HG03558 (cell line): ENCODE measurements around the gene ATP2C1.
"Not testable (repeated sequence)": the region's sequence is repeated elsewhere in the genome, so short reads cannot be mapped to it uniquely, and the experiment has no call there.

ENCODE experiments used
- ATAC-seq: cut with Tn5 transposase; IDR thresholded peaks from one replicate; pipeline ENCODE4 v1.9.1; 2021; ENCODE audit warnings: moderate number of reproducible peaks; ENCODE audit not compliant: unreplicated experiment; ENCODE audit errors: extremely low read depth

ATP2C1 gene, protein sequence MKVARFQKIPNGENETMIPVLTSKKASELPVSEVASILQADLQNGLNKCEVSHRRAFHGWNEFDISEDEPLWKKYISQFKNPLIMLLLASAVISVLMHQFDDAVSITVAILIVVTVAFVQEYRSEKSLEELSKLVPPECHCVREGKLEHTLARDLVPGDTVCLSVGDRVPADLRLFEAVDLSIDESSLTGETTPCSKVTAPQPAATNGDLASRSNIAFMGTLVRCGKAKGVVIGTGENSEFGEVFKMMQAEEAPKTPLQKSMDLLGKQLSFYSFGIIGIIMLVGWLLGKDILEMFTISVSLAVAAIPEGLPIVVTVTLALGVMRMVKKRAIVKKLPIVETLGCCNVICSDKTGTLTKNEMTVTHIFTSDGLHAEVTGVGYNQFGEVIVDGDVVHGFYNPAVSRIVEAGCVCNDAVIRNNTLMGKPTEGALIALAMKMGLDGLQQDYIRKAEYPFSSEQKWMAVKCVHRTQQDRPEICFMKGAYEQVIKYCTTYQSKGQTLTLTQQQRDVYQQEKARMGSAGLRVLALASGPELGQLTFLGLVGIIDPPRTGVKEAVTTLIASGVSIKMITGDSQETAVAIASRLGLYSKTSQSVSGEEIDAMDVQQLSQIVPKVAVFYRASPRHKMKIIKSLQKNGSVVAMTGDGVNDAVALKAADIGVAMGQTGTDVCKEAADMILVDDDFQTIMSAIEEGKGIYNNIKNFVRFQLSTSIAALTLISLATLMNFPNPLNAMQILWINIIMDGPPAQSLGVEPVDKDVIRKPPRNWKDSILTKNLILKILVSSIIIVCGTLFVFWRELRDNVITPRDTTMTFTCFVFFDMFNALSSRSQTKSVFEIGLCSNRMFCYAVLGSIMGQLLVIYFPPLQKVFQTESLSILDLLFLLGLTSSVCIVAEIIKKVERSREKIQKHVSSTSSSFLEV

DNA sequence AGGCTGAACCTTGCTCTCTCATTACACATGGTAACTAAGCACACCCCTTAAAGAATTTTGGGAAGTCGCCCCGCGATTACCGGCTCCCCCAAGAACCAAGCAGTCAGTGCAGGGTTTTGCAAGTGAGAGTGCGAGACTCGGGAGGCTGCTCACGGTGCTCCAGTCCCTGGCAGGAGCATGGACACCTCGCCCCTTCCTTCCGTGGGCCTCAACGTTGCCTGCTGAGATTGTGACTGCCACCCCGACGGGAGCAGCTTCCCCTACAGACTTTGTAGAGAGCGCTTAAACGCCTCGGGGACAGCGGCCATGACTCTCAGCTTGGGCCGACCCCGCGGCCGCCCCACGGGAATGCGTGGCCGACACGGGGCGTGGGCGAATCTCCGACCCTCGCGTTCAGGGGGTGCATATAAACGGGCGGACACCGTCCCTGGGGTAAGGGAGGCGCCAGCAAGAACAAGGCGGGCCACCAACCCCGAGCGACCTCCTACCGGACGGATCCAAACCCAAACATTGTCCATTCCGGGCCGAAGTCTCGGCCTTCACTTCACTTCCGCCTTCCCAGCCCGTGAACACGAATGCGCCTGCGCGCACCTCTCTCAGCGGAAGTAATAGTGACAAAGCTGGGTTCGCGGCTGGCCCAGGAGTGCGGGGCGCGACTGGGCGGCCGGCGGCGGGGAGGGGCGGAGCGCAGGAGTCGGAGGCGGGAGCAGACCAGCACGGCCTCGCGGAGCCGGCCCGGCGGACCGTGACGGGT, at the start of gene ATP2C1:
ATP2C1 (plus strand) TSS at position 709 of the 754 bp plus-strand sequence. CDS start 686 bp downstream, outside the sequence.
- ATAC-seq = peak; percentile 87

DNA sequence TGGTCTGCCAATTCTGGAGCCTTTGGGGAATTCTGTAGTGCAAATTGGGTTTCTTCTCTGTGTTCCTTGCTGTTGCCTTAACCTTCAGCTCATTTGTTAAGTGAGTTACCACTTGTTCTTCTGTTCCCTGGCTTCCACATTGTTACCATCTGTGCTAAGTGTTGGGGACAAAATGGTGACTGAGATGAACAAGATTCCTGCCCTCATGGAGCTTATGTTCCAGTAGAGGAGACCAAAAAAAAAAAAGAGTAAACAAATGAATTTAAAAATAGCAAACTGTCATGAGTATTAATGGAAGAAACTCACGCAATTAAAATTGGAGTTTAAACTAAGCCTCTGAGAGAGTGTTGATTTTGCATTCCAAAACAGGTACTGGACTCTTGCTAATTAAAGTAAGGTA, 49.4 kb upstream of the ATP2C1 start:
- no peak for ATAC-seq

DNA sequence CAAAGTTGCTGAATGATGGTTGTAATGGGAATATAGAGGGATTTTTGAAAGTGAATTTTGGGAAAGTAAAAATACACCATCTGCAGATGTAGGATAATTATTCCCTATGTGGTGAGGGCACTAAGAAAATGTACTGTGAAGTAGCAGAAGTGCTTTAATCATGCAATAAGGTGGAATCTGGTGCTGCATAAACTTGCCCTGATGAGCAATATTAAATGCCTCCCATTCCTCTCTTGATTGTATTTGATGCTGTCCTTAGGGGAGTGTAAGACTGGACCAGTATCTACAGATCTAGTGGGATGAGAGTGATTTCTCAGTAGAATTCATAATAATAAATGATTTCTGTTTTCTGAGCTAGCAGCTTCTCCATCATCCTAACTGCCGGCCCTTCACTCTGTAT, 47.7 kb upstream of the ATP2C1 start:
- ATAC-seq = no peak

DNA sequence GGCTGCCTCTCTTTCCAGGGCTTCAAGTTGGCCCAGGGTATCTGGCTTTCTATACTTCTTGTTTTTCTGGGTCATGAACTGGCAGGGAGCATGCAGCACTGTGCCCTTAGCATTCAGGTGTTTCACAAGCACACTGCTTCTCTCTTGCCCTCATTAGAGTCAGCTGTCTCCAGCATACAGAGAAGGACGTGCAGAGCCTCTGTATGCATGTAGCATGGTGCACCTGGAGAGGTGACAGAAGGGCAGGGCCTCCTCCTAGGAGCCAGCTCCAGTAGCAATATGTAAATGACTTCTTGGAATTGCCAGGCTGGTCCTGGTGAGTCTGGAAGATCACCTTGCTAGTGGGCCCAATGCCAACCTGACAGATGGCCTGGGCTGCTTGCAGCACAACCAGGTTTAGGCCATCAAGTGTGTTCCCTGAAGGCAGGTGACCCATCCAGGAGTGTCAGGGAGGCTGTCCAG, 44.8 kb upstream of the ATP2C1 start:
- no peak for ATAC-seq

DNA sequence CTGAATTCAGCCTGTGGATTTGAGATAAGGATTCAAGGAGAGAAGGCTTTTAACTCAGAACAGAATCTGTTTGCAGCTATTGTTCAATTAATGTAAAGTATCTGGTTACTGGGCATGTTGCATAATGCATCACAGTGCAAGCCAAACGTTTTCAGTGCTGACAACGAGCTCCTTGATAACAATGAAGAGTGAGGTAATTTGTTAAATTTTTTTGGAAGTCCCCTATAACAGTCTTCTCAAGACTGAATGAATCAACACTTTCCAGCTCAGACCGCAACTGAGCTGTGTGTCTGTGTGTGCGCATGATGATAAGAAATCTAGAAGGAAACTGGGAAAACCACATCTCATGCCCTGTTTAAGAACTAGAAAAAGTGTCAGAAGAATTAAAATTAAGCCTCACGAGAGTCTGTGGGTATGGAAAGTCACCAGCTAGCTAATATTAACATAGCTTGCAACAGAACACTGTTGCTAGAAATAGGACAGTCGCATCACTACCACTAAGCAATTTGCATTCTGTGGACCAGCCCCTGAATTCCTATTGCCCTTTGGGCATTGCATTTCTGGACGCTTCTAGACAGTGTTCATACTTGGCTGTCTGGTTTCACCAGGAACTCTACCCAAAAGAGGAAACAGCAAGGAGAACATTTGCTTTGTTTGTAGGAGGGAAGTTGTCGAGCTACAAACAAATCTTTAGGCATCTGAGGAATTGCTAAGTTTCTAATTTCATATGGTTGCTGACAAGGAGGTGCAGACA, 43.7 kb upstream of the ATP2C1 start:
- peak; percentile 71 for ATAC-seq

DNA sequence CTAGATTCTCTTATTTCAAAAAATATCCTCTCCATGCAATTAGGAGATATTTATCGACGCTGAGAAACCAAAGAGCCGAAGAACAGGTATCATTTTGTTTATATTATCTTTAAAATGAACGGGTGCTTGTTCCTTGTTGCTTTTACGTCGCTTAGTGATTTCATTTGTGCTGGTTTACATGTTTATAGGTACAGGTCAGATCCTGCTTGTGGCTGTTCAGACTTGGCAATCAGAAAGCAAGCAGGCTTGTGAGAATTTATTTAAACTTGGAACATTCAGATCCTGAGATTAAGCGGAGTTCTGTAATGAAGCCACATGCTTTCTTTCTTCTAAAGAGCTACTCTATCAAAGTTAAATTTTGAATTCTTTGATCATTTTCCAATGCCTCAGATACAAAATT, 43.0 kb upstream of the ATP2C1 start:
- no peak for ATAC-seq

DNA sequence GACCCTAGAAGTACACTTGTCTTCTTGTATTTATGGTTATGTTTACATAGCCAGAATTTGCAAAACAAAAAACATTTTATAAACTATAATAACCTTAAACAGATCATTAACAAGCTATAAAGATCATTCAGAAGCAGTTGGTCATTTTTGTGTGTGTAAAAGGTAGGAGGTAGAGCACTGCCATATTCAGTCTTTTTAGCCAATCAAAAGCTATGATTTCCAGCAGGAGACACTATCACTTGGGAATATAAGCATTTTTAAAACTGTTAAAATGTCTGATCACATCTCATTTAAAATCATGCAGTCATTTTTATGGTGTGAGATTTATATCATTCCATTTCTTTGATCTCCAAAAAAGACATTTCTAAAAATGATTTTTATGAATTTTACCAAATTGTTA, 42.6 kb upstream of the ATP2C1 start:
- ATAC-seq = no peak

DNA sequence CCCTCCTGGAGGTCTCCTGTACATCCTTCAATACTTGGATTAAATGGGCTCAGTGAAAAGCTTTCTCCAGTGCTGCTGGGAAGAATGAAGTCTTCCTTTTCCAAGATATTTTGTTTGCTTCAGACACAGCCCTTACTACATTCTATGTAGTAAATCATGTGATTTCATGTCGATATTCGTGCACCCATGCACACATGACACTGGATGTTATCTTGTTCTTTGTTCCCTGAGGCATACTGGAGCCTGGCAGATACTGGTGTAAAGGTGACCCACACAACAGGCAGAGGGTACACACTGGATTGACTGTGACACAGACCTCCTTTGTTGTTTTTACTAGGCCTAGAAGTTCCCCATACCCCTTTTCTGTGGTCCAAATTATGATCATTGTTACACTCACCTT, 40.3 kb upstream of the ATP2C1 start:
- no peak for ATAC-seq

DNA sequence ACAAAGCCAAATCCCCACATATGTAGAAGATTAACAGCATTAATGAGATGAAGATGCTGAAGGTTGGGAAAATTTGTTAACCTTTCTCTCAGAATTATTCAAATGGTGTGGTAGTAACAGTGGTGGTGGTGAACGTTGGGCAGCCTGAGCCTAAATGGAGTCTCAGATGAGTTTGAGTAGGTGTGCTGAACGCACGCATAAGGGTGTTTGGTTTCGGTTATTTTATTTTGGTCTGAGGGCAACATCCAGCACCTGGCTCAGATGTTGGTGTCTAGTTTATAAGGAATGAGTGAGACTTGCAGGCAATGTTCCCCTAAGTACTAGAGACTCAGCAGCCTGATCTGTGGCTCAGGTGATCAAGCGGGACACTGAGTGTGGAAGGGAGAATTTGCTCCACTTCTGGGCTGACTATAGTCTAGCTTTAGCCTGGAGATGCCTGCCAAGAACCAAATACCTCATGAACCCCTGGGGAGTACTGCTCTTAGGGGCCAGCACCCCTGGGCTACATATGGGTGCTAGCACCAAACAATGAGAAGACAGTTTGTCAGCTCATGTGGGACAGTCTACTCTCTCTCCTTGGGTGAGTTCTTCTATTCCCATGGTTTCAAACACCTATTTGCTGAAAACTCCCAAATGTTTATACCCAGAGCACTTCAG, 39.5 kb upstream of the ATP2C1 start:
- ATAC-seq = no peak

DNA sequence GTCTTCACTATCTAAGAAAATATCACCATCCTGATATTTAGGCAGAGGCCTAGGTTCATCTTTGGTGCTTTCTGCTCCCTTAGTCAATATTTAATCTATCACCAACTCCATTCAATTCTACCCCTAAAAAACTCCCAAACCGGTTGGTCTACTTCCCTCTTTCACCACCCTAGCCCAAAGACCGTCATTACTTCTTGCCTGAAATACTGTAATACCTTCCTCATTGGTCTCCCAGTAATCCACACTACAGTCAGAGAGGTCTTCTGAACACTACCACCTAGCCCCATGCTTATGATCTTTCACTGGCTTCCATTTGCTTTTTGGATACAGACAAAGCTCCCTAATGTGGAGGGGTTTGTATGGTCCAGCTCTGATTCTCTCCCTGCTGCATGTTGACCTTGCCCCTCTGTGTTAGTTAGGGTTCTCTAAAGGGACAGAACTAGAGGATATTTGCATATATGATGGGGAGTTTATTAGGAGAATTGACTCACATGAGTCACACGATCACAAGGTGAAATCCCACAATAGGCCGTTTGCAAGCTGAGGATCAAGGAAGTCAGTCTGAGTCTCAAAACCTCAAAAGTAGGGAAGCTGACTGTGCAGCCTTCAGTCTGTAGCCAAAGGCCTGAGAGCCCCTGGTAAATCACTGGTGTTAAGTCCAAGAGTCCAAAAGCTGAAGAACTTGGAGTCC, 36.4 kb upstream of the ATP2C1 start:
- ATAC-seq = peak; percentile 36

DNA sequence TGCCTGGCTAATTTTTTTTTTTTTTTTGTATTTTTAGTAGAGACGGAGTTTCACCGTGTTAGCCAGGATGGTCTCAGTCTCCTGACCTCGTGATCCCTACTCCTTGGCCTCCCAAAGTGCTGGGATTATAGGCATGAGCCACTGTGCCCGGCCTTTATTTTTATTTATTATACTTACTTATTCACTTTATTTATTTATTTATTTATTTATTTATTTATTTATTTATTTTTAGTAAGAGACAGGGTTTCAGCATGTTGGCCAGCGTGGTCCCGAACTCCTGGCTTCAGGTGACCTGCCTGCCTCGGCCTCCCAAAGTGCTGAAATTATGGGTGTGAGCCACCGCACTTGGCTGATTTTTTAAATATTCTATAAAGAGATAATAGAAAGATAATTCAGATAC, 31.8 kb upstream of the ATP2C1 start:
- ATAC-seq = not testable (repeated sequence)

DNA sequence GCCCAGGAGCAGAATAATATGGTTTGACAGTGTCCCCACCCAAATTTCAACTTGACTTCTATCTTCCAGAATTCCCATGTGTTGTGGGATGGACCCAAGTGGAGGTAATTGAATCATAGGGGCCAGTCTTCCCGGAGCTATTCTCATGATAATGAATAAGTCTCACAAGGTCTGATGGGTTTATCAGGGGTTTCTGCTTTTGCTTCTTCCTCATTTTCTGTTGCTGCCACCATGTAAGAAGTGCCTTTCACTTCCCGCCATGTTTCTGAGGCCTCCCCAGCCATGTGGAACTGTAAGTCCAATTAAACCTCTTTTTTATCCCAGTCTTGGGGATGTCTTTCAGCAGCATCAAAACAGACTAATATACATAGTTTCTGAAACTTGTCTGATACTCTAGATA, 28.4 kb upstream of the ATP2C1 start:
- ATAC-seq = no peak

DNA sequence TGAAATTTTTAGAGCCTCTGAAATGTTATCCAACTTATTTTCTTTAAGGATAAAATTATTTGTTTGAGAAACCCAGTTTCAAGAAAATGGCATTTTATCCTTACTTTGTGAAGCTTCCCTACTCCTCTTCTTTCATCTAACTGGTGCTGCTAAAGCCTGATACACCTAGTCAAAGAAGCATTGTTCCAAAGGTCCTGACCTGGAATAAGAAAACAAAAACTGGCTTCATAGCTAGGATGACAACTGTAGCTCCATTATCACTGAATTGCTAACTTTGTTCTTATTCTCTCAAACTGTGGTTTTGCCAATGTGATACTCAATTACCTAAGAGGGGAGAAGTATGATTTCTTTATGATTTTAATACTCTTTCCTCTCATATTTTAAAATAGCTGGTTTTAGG, 27.6 kb upstream of the ATP2C1 start:
- no peak for ATAC-seq

DNA sequence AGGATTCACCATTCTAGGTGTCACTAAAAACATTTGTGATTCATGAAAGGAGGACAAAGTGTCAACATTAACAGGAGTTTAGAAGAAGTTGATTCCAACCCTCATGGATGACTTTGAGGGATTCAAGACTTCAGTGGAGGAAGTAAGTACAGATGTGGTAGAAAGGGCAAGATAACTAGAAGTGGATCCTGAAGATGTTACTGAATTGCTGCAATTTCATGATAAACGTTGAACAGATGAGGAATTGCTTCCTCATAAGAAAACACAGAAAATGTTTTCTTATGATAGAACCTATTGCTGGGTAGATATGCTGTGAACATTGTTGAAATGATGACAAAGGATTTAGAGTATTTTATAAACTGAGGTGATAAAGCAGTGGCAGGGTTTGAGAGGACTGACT, 23.5 kb upstream of the ATP2C1 start:
- ATAC-seq = no peak

DNA sequence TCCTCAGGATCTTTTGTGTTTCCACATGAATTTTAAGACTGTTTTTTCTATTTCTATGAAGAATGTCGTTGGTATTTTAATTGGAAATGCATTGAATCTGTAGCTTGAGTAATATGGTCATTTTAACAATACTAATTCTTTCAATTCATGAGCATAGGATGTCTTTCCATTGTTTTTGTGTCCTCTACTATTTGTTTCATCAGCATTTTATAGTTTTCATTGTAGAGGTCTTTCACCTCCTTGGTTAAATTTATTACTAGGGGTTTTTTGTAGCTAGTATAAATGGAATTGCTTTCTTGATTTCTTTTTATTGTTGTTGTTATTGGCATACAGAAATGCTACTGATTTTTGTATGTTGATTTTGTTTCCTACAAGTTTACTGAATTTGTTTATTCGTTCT, 17.3 kb upstream of the ATP2C1 start:
- ATAC-seq = no peak

DNA sequence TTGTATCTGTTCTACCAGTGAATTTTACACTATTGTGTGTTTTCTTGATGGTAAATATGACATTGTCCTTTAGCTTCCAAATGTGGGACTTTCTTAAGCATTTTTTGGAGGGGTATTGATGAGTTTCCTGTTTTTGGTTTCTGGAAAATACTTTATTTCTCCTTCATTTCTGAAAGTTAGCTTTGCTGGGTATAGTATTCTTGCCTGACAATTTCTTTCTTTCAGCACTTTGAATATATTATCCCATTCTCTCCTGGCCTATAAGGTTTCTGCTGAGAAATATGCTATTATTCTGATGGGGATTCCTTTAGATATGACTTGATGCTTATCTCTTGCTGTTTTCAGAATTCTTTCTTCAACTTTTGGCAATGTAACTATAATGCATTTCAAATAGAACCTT, 15.4 kb upstream of the ATP2C1 start:
- ATAC-seq = no peak

DNA sequence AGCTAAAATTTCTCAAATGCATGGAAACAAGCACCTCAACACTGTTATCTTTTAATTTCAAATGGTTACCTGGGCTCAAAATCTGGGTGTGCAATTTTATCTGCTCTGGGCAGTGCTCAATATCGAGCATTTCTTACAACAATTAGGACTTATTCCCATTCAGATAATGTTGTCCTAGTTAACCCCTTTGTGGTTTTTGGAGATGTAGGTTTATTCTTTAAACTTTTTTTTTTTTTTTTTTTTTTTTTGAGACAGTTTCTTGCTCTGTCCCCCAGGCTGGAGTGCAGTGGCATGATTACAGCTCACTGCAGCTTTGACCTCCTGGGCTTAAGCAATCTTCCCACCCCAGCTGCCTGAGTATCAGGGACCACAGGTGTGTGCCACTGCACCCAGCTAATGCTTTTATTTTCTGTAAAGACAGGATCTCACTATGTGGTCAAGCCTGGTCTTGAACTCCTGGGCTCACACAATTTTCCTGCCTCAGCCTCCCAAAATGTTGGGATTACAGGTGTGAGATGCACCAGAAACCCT, 4.4 kb upstream of the ATP2C1 start:
- ATAC-seq = no peak

DNA sequence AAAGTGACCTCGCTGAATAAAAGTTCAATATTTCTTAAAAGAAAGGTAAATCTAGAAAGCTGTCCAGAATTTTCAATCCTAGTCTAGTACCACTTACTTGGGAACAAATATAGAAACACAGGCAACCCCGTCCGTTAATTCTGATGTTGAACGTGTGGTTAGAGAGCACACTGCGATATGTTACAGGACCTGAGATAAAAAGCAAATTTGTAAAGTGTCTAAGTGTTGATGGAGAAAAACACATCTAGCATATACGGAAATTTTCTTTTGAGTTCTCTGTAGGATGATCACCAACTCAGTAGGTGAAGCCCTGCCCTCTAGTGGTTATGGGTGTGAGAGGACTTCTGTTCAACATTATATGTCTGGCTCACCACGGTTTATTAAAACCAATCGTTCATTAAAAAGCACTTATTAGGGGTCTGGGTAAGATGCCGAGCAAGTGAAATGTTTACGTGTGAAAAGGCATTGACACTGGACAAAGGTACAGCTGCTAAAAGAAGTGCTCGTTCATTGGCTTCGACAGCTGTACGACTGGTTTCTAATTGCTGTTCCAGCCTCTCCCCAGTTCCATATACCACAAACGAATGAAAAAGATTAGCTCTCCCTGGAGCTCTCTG, 1.0 kb upstream of the ATP2C1 start:
- ATAC-seq = no peak
